GM12872 (cell line): ENCODE measurements around the gene GMDS.

Source experiments
- TF ChIP-seq, protein P1 (sequence below): IDR thresholded peaks from 3 replicates; pipeline ENCODE4 v1.5.1; 2011; ENCODE audit warnings: low read depth, mild to moderate bottlenecking, low read length, moderate library complexity; ENCODE audit not compliant: insufficient read depth

The GMDS gene

DNA sequence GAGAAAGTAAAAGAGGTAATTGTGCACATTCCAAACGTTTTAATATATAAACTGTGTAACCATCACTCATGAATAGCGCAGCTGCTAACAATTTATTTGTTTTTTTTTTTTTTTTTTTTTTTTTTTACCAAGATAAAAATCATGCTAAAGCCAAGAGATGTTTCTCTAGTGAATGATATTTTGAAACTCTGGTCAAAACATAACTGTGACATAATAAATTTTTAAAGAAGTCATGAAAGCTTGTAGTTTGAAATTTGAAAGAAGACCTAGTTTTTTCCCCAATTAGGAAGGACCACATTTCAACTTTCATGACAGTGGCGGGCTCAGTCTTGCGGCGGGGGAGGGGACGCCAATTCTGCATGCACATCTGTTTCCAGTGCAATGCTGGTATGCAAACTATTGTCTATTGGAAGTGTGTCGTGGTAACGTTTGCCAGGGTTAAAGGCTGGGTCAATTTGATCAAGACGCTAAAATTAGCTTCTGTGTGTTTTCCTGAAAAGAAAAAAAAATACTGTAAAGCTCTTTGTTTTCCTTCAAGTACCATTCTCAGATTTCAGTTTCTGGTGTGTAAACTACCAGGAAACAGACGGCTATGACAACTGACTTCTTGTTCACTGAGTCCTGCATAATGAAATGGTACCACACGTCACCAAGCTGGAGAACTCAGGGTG is 423.8 kb downstream of the GMDS start:
- TF ChIP-seq, protein P1, sequence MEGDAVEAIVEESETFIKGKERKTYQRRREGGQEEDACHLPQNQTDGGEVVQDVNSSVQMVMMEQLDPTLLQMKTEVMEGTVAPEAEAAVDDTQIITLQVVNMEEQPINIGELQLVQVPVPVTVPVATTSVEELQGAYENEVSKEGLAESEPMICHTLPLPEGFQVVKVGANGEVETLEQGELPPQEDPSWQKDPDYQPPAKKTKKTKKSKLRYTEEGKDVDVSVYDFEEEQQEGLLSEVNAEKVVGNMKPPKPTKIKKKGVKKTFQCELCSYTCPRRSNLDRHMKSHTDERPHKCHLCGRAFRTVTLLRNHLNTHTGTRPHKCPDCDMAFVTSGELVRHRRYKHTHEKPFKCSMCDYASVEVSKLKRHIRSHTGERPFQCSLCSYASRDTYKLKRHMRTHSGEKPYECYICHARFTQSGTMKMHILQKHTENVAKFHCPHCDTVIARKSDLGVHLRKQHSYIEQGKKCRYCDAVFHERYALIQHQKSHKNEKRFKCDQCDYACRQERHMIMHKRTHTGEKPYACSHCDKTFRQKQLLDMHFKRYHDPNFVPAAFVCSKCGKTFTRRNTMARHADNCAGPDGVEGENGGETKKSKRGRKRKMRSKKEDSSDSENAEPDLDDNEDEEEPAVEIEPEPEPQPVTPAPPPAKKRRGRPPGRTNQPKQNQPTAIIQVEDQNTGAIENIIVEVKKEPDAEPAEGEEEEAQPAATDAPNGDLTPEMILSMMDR: no peak

DNA sequence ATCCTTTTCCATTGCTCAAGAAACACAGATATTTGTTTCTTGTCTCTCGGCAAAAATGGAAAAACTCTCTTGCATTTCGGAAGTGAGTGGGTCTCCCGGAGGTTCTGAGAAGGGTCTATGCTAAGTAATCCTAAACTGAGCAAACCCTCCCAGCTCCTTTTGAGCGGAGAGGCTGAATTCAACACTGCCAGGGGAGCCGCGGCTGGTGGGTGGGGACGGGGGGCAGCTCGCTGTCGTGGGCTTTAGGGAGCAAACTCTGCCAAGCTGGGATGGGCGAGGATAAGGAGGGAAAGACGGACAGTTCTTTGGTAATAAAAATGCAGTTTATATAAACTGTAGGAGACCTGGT is 424.3 kb downstream of the GMDS start:
- TF ChIP-seq, protein P1: no peak

DNA sequence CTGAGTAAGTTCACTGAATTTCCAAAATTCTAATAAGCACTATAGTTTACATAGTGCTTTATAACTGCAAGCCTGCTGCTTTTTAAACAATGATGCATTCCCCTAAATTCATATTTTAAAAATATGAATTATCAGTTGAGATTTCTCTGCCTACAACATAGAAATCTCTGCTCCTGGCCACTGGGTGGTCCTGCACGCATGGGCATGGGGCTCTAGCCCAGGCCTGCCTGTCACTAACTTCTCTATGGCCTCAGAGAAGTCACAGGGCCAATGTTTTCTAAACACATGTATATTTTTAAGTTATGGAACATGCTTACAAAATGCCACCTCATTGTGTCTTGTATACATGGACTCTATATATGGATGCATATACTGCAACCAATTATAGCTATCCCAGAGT is 424.7 kb downstream of the GMDS start:
- TF ChIP-seq, protein P1: no peak

DNA sequence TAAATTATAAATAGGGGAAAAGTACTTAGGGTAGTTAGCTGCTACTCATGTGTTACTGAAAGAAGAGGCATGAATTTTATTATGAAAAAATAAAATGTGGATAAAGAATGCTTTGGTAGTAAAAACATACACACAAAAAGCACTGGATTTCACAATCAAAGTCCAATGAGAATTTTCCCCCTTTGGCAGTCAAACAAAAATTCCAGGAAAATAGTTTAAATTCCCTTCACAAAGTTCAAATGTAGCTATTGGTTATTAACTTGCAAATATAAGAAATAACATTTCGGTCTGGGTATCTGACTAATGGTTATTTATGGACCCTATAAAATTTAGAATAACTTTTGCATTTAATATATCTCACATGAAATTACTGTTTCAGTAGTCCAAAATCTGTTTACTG is 425.2 kb downstream of the GMDS start:
- TF ChIP-seq, protein P1: no peak

DNA sequence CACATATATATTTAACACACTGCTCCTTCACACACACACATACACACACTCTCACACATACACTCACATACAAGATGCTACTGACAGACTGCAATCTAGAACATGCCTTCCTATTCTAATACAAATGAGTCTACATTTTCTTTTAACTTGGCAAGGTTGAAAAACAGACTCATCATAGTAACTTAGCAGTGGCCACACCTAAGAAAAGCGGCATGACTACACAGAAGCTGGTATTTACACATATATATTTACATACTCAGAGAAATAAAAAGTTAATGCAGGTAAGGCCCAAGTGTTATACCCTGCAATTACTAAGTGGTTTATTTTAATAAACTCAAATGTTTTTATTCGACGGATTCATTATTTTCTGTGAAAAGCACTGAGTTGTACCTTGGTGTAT is 426.4 kb downstream of the GMDS start:
- TF ChIP-seq, protein P1: no peak

- TF ChIP-seq, protein P1: no peak
Measured at GRCh38 chr6:1817033-1817761, 428.2 kb downstream of the GMDS start.

GRCh38 chr6:1815827-1816452 is 429.5 kb downstream of the GMDS start:
- TF ChIP-seq, protein P1: no peak
